HG03139 (cell line): ENCODE measurements around the gene GPRC6A.
"Not testable (repeated sequence)": the region's sequence is repeated elsewhere in the genome, so short reads cannot be mapped to it uniquely, and the experiment has no call there.

Experiments used
- ATAC-seq: cut with Tn5 transposase; IDR thresholded peaks from one replicate; pipeline ENCODE4 v1.9.1; 2021; ENCODE audit not compliant: unreplicated experiment

GPRC6A gene, protein sequence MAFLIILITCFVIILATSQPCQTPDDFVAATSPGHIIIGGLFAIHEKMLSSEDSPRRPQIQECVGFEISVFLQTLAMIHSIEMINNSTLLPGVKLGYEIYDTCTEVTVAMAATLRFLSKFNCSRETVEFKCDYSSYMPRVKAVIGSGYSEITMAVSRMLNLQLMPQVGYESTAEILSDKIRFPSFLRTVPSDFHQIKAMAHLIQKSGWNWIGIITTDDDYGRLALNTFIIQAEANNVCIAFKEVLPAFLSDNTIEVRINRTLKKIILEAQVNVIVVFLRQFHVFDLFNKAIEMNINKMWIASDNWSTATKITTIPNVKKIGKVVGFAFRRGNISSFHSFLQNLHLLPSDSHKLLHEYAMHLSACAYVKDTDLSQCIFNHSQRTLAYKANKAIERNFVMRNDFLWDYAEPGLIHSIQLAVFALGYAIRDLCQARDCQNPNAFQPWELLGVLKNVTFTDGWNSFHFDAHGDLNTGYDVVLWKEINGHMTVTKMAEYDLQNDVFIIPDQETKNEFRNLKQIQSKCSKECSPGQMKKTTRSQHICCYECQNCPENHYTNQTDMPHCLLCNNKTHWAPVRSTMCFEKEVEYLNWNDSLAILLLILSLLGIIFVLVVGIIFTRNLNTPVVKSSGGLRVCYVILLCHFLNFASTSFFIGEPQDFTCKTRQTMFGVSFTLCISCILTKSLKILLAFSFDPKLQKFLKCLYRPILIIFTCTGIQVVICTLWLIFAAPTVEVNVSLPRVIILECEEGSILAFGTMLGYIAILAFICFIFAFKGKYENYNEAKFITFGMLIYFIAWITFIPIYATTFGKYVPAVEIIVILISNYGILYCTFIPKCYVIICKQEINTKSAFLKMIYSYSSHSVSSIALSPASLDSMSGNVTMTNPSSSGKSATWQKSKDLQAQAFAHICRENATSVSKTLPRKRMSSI

DNA sequence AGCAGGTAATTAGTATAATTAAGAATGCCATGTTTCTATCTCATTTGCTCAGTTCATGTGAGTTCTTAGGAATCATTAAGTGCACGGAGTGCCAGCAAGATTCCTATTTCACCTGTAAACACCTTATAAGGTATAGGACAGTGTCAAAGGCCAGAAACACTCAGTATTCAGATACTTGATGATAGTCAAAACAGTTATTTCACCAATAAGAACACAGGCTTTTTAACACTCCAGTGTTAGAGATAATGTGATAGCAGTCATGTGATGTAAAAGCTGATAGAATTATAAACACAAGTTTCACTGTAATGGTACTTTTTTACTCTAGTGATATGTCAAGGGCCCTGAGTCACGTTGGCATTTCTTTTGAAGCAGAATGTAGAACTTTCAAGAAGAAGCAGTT, at the start of gene GPRC6A:
Gene GPRC6A, minus strand, starts transcription at position 101 of the 400 bp plus-strand sequence. Its CDS starts 70 bp downstream, at position 31.
- ATAC-seq, result no peak

GRCh38 chr6:116877743-116878142, 48.9 kb upstream of the GPRC6A start:
- ATAC-seq, result no peak

GRCh38 chr6:116876635-116877611, 48.0 kb upstream of the GPRC6A start, which contains the start of gene RFX6:
Gene RFX6 (plus strand): TSS chr6:116877242. CDS start chr6:116877276, 34 bp downstream.
- ATAC-seq, result no peak

DNA sequence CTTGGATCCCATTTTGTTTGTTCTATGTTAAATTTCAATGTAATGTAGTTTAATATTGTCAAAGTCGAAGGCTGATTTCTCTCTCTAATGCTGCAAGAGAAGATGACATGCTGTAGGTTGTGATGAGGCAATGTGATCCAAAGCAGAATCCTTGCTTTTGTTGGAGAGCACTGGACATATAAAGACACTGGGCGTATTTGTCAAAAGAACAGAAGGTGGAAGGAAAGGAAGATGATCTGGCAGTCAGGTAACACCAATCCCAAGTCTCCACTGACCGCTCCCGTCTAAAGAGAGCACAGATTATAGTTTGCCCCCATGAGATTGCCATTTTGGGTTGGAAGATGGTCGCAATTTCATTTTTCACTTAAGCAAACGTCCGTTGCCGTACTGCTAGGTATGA, 47.2 kb upstream of the GPRC6A start:
- no peak for ATAC-seq

DNA sequence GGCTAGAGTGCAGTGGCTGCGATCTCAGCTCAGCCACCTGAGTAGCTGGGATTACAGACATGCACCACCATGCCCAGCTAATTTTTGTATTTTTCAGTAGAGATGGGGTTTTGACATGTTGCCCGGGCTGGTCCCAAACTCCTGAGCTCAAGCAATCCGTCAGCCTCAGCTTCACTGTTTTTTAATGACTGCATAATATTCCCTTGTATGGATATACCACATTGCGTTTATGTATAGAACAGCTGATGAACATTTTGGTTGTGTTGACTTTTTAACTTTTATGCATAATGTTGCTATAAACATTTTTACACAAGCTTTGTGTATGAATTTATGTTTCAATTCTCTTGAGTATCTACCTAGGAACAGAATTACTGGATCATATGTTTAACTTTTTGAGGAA, 43.9 kb upstream of the GPRC6A start:
- ATAC-seq, result no peak

- peak; percentile 69 for ATAC-seq
Observed at GRCh38 chr6:116866281-116866871, 37.5 kb upstream of the GPRC6A start.

DNA sequence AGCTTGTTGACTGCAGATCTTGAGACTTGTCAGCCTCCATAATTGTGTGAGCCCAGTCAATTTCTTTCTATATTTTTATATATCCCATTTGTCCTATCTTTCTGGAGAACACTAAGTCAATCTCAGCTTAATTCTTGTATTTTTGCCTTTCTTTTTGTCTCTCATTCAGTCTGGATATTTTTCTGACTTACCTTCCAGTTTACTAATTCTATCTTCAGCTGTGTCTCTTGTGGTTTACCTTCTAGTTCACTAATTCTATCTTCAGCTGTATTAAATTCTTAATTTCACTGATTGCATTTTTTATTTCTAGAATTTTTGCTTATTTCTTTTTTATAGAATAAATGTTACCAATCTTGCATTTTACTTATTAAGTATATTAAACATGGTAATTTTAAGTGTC, 30.4 kb upstream of the GPRC6A start:
- no peak for ATAC-seq

DNA sequence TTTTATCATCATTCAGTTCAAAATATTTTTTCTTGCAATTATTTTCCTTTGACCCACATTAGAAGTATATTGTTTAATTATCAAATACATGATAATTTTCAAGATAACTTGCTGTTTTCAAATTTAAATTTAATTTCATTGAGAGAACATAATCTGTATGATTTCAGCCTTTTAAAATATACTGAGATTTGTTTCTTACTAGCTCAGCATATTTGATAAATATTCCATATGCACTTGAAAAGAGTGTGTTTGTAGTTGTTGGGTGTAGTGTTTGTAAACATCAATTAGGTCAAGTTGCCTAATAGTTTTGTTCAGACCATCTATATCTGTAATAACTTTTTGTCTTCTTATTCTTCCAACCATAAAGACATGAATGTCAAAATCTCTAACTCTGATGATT, 29.2 kb upstream of the GPRC6A start:
- no peak for ATAC-seq

DNA sequence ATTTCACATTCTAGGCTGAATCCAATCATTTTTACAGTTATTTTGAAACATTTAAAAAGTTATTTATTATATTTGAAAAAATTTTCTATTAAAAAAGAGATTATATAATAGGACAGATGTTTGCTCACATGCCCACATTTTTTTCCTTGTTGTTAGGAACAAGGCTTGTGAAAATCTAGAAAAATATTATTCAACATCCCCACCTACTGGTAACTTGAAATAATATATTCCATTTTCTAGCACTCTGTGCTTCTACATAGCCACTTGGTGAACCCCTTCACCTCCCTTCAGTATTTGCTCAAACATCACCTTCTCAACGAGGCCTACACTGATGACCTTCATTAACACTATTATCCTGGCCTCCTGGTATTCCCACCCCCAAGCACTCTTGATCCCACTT, 18.3 kb upstream of the GPRC6A start:
- no peak for ATAC-seq

GRCh38 chr6:116842459-116842858, 13.6 kb upstream of the GPRC6A start:
- no peak for ATAC-seq

GRCh38 chr6:116840091-116840490, 11.2 kb upstream of the GPRC6A start:
- ATAC-seq, result no peak

DNA sequence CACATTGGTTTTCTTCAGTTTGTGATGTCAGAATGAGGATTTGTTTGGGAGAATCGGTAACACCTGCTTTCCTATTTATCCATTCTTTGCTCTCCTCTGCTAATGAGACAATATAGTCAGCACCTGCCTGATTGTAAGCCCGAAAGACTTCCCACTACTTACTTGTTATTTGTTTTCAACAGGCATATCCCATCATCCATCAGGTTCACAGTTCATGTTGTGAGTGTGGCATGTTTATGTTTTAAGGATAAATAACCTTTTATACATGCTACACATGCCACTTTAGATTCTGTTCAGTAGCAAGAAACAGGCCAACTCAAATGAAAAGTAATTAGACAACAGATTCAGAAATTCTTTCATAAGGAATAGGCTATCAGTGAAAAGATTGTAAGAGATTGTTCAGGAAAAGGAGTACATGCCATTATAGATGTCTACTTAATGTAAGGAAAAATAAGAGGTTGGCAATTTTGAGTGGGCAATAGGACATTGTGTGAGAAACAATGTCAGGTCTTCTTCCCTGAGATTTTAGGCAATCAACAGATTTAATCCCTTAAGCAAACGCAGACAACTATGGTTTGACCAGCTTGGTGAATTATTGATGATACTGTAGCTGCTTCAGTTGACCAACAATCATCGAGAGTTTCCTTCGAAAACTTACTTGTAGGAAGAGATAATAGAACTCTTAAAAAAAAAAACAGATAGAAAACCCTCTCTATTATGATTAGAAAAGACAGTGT, 7.9 kb upstream of the GPRC6A start:
- no peak for ATAC-seq

DNA sequence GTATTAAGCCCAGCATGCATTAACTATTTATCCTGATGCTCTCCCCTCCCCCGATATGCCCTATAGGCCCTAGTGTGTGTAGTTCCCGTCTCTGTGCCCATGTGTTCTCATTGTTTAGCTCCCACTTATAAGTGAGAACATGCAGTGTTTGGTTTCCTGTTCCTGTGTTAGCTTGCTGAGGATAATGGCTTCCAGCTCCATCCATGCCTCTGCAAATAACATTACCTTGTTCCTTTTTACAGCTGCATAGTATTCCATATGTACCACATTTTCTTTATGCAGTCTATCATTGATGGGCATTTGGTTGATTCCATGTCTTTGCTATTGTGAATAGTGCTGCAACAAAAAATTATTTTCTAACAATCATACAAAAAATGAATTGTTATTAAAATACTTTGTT, 5.6 kb upstream of the GPRC6A start:
- ATAC-seq, result not testable (repeated sequence)

- ATAC-seq, result no peak
Observed at GRCh38 chr6:116827561-116828240, 1.2 kb downstream of the GPRC6A start.

- ATAC-seq, result not testable (repeated sequence)
Observed at GRCh38 chr6:116816336-116816735, 12.5 kb downstream of the GPRC6A start.

DNA sequence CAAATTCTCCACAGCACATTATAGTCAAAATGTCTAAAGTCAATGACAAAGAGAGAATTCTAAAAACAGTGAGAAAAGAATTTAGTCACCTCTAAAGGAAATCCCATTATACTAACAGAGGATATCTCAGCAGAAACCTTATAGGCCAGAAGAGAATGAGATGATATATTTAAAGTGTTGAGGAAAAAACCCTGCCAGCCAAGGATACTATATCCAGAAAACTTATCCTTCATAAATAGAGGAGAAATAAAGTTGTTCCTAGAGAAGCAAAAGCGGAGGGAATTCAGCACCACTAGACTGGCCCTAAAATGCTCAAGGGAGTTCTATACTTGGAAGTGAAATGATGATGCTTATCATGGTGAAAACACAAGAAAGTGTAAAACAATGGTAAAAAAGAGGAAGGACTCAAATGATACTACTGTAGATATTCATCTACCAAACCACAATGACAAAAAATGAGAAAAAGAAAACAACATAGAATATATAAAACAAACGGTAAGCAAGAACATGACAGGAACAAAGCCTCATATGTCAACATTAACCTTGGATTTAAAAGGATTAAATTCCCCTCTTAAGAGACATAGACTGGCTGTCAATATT, 16.7 kb downstream of the GPRC6A start:
- ATAC-seq, result no peak

GRCh38 chr6:116801971-116802370, 26.9 kb downstream of the GPRC6A start:
- no peak for ATAC-seq

DNA sequence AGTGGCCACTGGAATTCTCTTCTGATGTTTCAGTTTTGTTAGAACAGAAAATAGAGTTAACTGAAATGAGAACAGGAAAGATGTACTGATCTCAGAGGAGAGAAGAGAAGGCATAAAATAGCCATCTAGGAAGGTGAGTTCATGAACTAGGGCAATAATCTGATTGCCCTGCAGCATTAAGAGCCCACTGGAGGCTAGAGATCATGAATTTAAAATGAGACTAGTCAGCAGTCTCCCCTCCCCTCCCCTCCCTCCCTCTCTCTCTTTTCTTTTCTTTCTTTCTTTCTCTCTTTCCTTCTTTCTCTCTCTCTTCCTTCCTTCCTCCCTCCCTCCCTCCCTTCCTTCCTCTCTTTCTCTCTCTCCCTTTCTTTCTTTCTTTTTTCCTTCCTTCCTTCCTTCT, 28.9 kb downstream of the GPRC6A start:
- ATAC-seq, result no peak

DNA sequence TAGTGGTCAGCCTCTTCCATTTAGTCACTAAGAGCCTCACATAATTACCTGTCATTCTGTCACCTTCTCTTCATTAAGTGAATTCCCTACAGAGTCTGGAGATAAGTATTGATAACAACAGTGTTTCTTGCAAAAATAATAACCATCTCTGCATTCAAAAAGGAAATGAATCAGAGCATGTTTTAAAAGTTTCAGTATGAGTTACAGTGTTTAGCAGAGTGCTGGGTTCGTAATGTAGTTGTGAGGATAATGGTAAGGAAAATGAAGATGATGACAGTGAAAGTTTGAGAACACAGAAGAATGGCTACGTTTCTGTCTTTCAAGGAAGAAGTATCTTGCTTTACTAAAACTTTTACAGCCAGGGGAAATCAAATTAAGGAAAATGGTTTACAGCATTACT, 31.3 kb downstream of the GPRC6A start:
- ATAC-seq, result no peak
